K562 (cell line): ENCODE data around the gene ERN1. TPM values are rescaled to one million over a fixed set of nuclear protein-coding genes. Genes with fewer than 3 reads are reported as not detected.

ENCODE experiments used
- ATF6 ChIP-seq: sonication (generic); formaldehyde crosslinking; IDR thresholded peaks from 2 replicates; pipeline ENCODE4 v1.4.0; 2020; ENCODE audit warnings: mild to moderate bottlenecking, missing genetic modification reagents
- HDGF ChIP-seq: fragments of 450-650 bp; IDR thresholded peaks from 2 replicates; pipeline ENCODE4 v1.6.1; 2016
- MNT ChIP-seq, 2 experiments: fragments of 450-650 bp; conservative IDR thresholded peaks; 2 replicates each; pipeline ENCODE4 v1.6.1; 2017; ENCODE audit warnings: mild to moderate bottlenecking in 2 of 2, moderate library complexity in 2 of 2
- NEUROD1 ChIP-seq: fragments of 150-350 bp; IDR thresholded peaks from 2 replicates; pipeline ENCODE4 v1.6.1; 2014; ENCODE audit warnings: borderline replicate concordance, low read length, low read depth; ENCODE audit not compliant: partially characterized antibody
- RBBP5 ChIP-seq: fragments of 200-600 bp; sonication (generic); IDR thresholded peaks from 2 replicates; pipeline ENCODE4 v1.6.1; 2012; ENCODE audit warnings: borderline replicate concordance, mild to moderate bottlenecking, low read length, control low read depth, inconsistent platforms; ENCODE audit not compliant: insufficient read depth, poor library complexity, severe bottlenecking
- REST ChIP-seq, 2 experiments: fragments of 450-650 bp; formaldehyde crosslinking in 1 of 2; IDR thresholded peaks; 2 replicates each; pipeline versions ENCODE4 v1.4.0 to v1.6.1; 2014 to 2020; ENCODE audit warnings: mild to moderate bottlenecking in 2 of 2, borderline replicate concordance in 1 of 2, low read depth in 1 of 2
- SLC30A9 ChIP-seq: fragments of 250-450 bp; sonication (Bioruptor Pico); IDR thresholded peaks from 2 replicates; pipeline ENCODE4 v1.8.0; 2022; ENCODE audit warnings: mild to moderate bottlenecking, moderate library complexity
- TAF9B ChIP-seq: fragments of 450-650 bp; IDR thresholded peaks from 2 replicates; pipeline ENCODE4 v1.6.1; 2018; ENCODE audit warnings: mild to moderate bottlenecking; ENCODE audit not compliant: partially characterized antibody
- TOE1 ChIP-seq, 2 experiments: fragments of 450-650 bp in 1 of 2; sonication (generic) in 1 of 2; formaldehyde crosslinking in 1 of 2; IDR thresholded peaks; 2 replicates each; pipeline versions ENCODE4 v1.7.1 to v1.8.0; 2016 to 2022; ENCODE audit warnings: borderline replicate concordance in 2 of 2, mild to moderate bottlenecking in 2 of 2, antibody characterized with exemption in 1 of 2, inconsistent platforms in 1 of 2, low read depth in 1 of 2, missing genetic modification reagents in 1 of 2, moderate library complexity in 1 of 2
- ZBTB1 ChIP-seq: sonication (generic); formaldehyde crosslinking; IDR thresholded peaks from 2 replicates; pipeline ENCODE4 v1.8.1; 2023; ENCODE audit warnings: missing genetic modification reagents, low read depth, mild to moderate bottlenecking, borderline replicate concordance
- ZBTB26 ChIP-seq: fragments of 450-650 bp; formaldehyde crosslinking; IDR thresholded peaks from 2 replicates; pipeline ENCODE4 v1.4.0; 2022; ENCODE audit warnings: missing genetic modification characterization
- polyA plus RNA-seq, 8 experiments: library from polyadenylated mRNA; depleted of rRNA in 4 of 8; stranded (reverse) in 5 of 8; unstranded in 3 of 8; fragments of >200 nt; fragmentation: Nextera tagmentation in 2 of 8; fragmentation: Illumina TruSeq in 1 of 8; extraction: Ambion mirVana in 2 of 8; extraction: Trizol in 1 of 8; gene quantifications; 2 replicates each; pipeline versions ENCODE4 v1.2.1 to v1.2.3, GENCODE V29; 2011 to 2014; ENCODE audit warnings: inconsistent platforms in 1 of 8, missing spikeins in 1 of 8
- total RNA-seq, 7 experiments: library from RNA; depleted of rRNA in 6 of 7; stranded (reverse); fragments of >200 nt in 6 of 7; fragmentation: Illumina TruSeq in 2 of 7; extraction: Trizol in 2 of 7; gene quantifications; 2 replicates each; pipeline versions ENCODE4 v1.2.1 to v1.2.3, GENCODE V29; 2011 to 2021; ENCODE audit warnings: low replicate concordance in 1 of 7

Gene ERN1
- total and polyA plus RNA-seq, 9 of the 15 experiments (the other 6 are each of a cell fraction or from before 2014, with no cell fraction given) = 2.1 to 22.5 (median 7.3) TPM

- no peak for TF ChIP-seq REST (IDR thresholded peaks at IDR 0.05; ENCODE audit: borderline replicate concordance)
- peak; percentile 75; the same call in 1 of the 2 replicates for TF ChIP-seq REST (CRISPR knock-in tag; IDR thresholded peaks at IDR 0.05; ENCODE audit: low read depth)
- TF ChIP-seq MNT (conservative IDR thresholded peaks at IDR 0.05) = peak in 1 of 2 experiments; percentile 64; a peak in 3 of 4 replicates
- no peak for TF ChIP-seq ATF6 (CRISPR knock-in tag)
- no peak for TF ChIP-seq HDGF
- TF ChIP-seq SLC30A9 (CRISPR knock-in tag) = no peak
- peak; percentile 95 for TF ChIP-seq RBBP5
- TF ChIP-seq ZBTB26 (CRISPR knock-in tag) = no peak
- peak; percentile 12; the same call in 1 of the 2 replicates for TF ChIP-seq ZBTB1 (CRISPR knock-in tag)
- TF ChIP-seq TAF9B = peak; percentile 10
- TF ChIP-seq TOE1 (IDR thresholded peaks at IDR 0.05; ENCODE audit: borderline replicate concordance) = no peak
- peak; percentile 74; the same call in 1 of the 2 replicates for TF ChIP-seq TOE1 (CRISPR knock-in tag; IDR thresholded peaks at IDR 0.05; ENCODE audit: borderline replicate concordance, low read depth)
- no peak for TF ChIP-seq NEUROD1
These were observed at the start of gene ERN1 (continued) for GRCh38 chr17:64129765-64130558.
